GM12878 (cell line): ENCODE measurements around the gene ERICH4. TPM values are rescaled to one million over a fixed set of nuclear protein-coding genes. Genes with fewer than 3 reads are reported as not detected.

Source experiments
- ATAC-seq: fragments of 200-7000 bp; cut with Tn5 transposase; 3 replicates; pipeline ENCODE4 v1.9.1; 2020; ENCODE audit warnings: mild to moderate bottlenecking, moderate library complexity
- BruUV-seq: library from RNA; stranded (reverse); fragments of 400-500 nt; replicated peaks from 2 replicates; lab custom pipeline; 2021; lab: Mats Ljungman, UMichigan
- CTCF ChIA-PET: fragments of 300-600 bp; sonication (Branson Sonifier 250); formaldehyde crosslinking; extraction: SDS; loops from one replicate; lab custom pipeline; 2021; ENCODE audit warnings: inconsistent platforms; lab: Yijun Ruan, JAX
- POLR2A ChIA-PET: fragments of 350-600 bp; formaldehyde crosslinking; extraction: SDS; loops from one replicate; lab custom pipeline; 2021; ENCODE audit warnings: inconsistent platforms; lab: Charles Lee
- RAD21 ChIA-PET: fragments of 300-600 bp; sonication (Branson Sonifier 250); formaldehyde crosslinking; loops from one replicate; lab custom pipeline; 2023; ENCODE audit warnings: antibody characterized with exemption; ENCODE audit not compliant: unreplicated experiment; lab: Charles Lee
- SMC1A ChIA-PET: fragments of 300-600 bp; sonication (Branson Sonifier 250); formaldehyde crosslinking; loops from one replicate; lab custom pipeline; 2023; ENCODE audit not compliant: unreplicated experiment, uncharacterized antibody; lab: Charles Lee
- DNase-seq: peaks from one replicate; pipeline ENCODE4 v3.0.0-alpha.2; 2011; ENCODE audit warnings: low read depth, low spot score
- FAIRE-seq: peaks from 3 replicates; lab custom pipeline; 2011; peaks lifted over from hg19 to GRCh38; lab: Jason Lieb, UNC
- H2AFZ ChIP-seq: 2 replicates; pipeline ENCODE4 v1.6.0; 2011; ENCODE audit warnings: low read depth, low read length, control low read depth; ENCODE audit not compliant: control insufficient read depth
- H3K27ac ChIP-seq: 2 replicates; pipeline ENCODE4 v1.5.1; 2011; ENCODE audit warnings: control low read depth; ENCODE audit not compliant: control insufficient read depth, insufficient read depth
- H3K27me3 ChIP-seq, 2 experiments: replicated peaks in 1 of 2; 2 replicates each; pipeline versions ENCODE4 v1.6.0 to v1.6.1; 2011; ENCODE audit warnings: low read length in 1 of 2; ENCODE audit not compliant: control insufficient read depth in 2 of 2, insufficient read depth in 2 of 2
- H3K36me3 ChIP-seq, 2 experiments: 2 replicates each; pipeline ENCODE4 v1.5.1; 2011; ENCODE audit warnings: low read length in 1 of 2; ENCODE audit not compliant: control insufficient read depth in 2 of 2, insufficient read depth in 2 of 2
- H3K4me1 ChIP-seq: 2 replicates; pipeline ENCODE4 v1.6.1; 2011; ENCODE audit warnings: mild to moderate bottlenecking, low read length, moderate library complexity, mixed read lengths; ENCODE audit not compliant: control insufficient read depth, insufficient read depth
- H3K4me2 ChIP-seq: 2 replicates; pipeline ENCODE4 v1.6.0; 2011; ENCODE audit warnings: control low read depth; ENCODE audit not compliant: control insufficient read depth, insufficient read depth
- H3K4me3 ChIP-seq: fragments of 200-600 bp; sonication (generic); 2 replicates; pipeline ENCODE4 v1.5.1; 2016
- H3K79me2 ChIP-seq: 2 replicates; pipeline ENCODE4 v1.6.0; 2011; ENCODE audit warnings: low read length; ENCODE audit not compliant: control insufficient read depth, insufficient read depth
- H3K9ac ChIP-seq: 2 replicates; pipeline ENCODE4 v1.8.0; 2011; ENCODE audit warnings: low read length, control low read depth, mixed read lengths; ENCODE audit not compliant: control insufficient read depth, insufficient read depth
- H3K9me3 ChIP-seq: replicated peaks from 3 replicates; pipeline ENCODE4 v1.5.1; 2011; ENCODE audit warnings: mild to moderate bottlenecking, low read length; ENCODE audit not compliant: control insufficient read depth, insufficient read depth
- H4K20me1 ChIP-seq: 2 replicates; pipeline ENCODE4 v1.6.0; 2011; ENCODE audit not compliant: control insufficient read depth, insufficient read depth
- BHLHE40 ChIP-seq, 2 experiments: fragments of 450-650 bp in 1 of 2; IDR thresholded peaks; 2 replicates each; pipeline ENCODE4 v1.6.1; 2011 to 2017; ENCODE audit warnings: low read depth in 2 of 2, borderline replicate concordance in 1 of 2, improper control_type of control experiment in 1 of 2, low read length in 1 of 2, mild to moderate bottlenecking in 1 of 2
- GATAD2B ChIP-seq: fragments of 450-650 bp; conservative IDR thresholded peaks from 2 replicates; pipeline ENCODE4 v1.6.1; 2017; ENCODE audit warnings: low read depth, mild to moderate bottlenecking, moderate library complexity
- MEF2B ChIP-seq: fragments of 450-650 bp; IDR thresholded peaks from 2 replicates; pipeline ENCODE4 v1.6.1; 2018; ENCODE audit warnings: mild to moderate bottlenecking, moderate library complexity; ENCODE audit not compliant: partially characterized antibody, poor library complexity, severe bottlenecking
- MTA3 ChIP-seq: IDR thresholded peaks from 2 replicates; pipeline ENCODE4 v1.6.1; 2012; ENCODE audit warnings: low read length, inconsistent platforms, borderline replicate concordance
- MXI1 ChIP-seq: fragments of 150-350 bp; IDR thresholded peaks from 2 replicates; pipeline ENCODE4 v1.6.1; 2011; ENCODE audit warnings: low read depth, mild to moderate bottlenecking, inconsistent platforms, low read length, improper control_type of control experiment
- PAX5 ChIP-seq: IDR thresholded peaks from 2 replicates; pipeline ENCODE4 v1.6.1; 2011; ENCODE audit warnings: low read depth, low read length, borderline replicate concordance
- POU2F2 ChIP-seq: IDR thresholded peaks from 3 replicates; pipeline ENCODE4 v1.6.1; 2011; ENCODE audit warnings: low read depth, mild to moderate bottlenecking, low read length, borderline replicate concordance
- RUNX3 ChIP-seq: IDR thresholded peaks from 2 replicates; pipeline ENCODE4 v1.6.1; 2012; ENCODE audit warnings: low read length, inconsistent platforms
- SMARCA5 ChIP-seq: fragments of 450-650 bp; IDR thresholded peaks from 2 replicates; pipeline ENCODE4 v1.6.1; 2017; ENCODE audit warnings: mild to moderate bottlenecking
- SMC3 ChIP-seq: IDR thresholded peaks from 2 replicates; pipeline ENCODE4 v1.6.1; 2011; ENCODE audit warnings: low read length, improper control_type of control experiment, borderline replicate concordance
- SUZ12 ChIP-seq: fragments of 200-600 bp; sonication (generic); IDR thresholded peaks from one replicate; pipeline ENCODE4 v1.6.1; 2018; ENCODE audit warnings: antibody characterized with exemption, mild to moderate bottlenecking; ENCODE audit not compliant: unreplicated experiment
- ZBED1 ChIP-seq: IDR thresholded peaks from 2 replicates; pipeline ENCODE4 v1.6.1; 2016; ENCODE audit warnings: borderline replicate concordance
- ZNF24 ChIP-seq: fragments of 450-650 bp; IDR thresholded peaks from 2 replicates; pipeline ENCODE4 v1.6.1; 2017; ENCODE audit warnings: antibody characterized with exemption, mild to moderate bottlenecking
- WGBS: methylation state at CpG from one replicate; pipeline ENCODE4 v1.1.6; 2016; ENCODE audit warnings: low lambda C conversion rate; ENCODE audit not compliant: insufficient replicate concordance, insufficient coverage; ENCODE audit errors: missing lambda C conversion rate; 5-methylcytosine and 5-hydroxymethylcytosine counted together
- in situ Hi-C: fragments of 300-500 bp; cut with MboI; formaldehyde crosslinking; loops from 9 replicates; pipeline ENCODE4 v1.14.3; 2018; ENCODE audit warnings: mixed read lengths
- intact Hi-C: fragments of 100-400 bp; cut with micrococcal nuclease; formaldehyde crosslinking; loops from one replicate; pipeline ENCODE4 v1.14.2; 2022; ENCODE audit not compliant: unreplicated experiment
- polyA plus RNA-seq, 11 experiments: library from polyadenylated mRNA; depleted of rRNA in 4 of 11; unstranded in 6 of 11; stranded (reverse) in 5 of 11; fragments of >200 nt; fragmentation: Nextera tagmentation in 4 of 11; fragmentation: Illumina TruSeq in 1 of 11; extraction: Ambion mirVana in 4 of 11; extraction: Trizol in 1 of 11; gene quantifications; 1 replicate in 1 of 11; 2 replicates in 10 of 11; pipeline versions ENCODE4 v1.2.1 to v1.2.3, GENCODE V29; 2011 to 2016; ENCODE audit warnings: inconsistent platforms in 2 of 11, missing spikeins in 2 of 11, low read depth in 1 of 11
- total RNA-seq, 4 experiments: library from RNA; depleted of rRNA in 3 of 4; stranded (reverse); fragments of >200 nt in 3 of 4; fragmentation: Illumina TruSeq in 1 of 4; extraction: Trizol in 1 of 4; gene quantifications; 2 replicates each; pipeline versions ENCODE4 v1.2.1 to v1.2.3, GENCODE V29; 2013 to 2021
- TF ChIP-seq, protein P1 (sequence below): fragments of 450-650 bp; IDR thresholded peaks from 2 replicates; pipeline ENCODE4 v1.6.1; 2018; ENCODE audit warnings: mild to moderate bottlenecking, low read depth, moderate library complexity; ENCODE audit not compliant: partially characterized antibody
- TF ChIP-seq, protein P2 (sequence below): fragments of 450-650 bp; IDR thresholded peaks from 2 replicates; pipeline ENCODE4 v1.6.1; 2016; ENCODE audit warnings: mild to moderate bottlenecking
- TF ChIP-seq, protein P3 (sequence below): fragments of 450-650 bp; conservative IDR thresholded peaks from 2 replicates; pipeline ENCODE4 v1.6.1; 2017; ENCODE audit warnings: mild to moderate bottlenecking, moderate library complexity
- TF ChIP-seq, protein P4 (sequence below): fragments of 150-350 bp; IDR thresholded peaks from 2 replicates; pipeline ENCODE4 v1.6.1; 2014; ENCODE audit warnings: mild to moderate bottlenecking, low read depth, low read length

The ERICH4 gene
- total and polyA plus RNA-seq, 10 of the 15 experiments (the other 5 are each of a cell fraction or from before 2014, with no cell fraction given), result not detected

DNA sequence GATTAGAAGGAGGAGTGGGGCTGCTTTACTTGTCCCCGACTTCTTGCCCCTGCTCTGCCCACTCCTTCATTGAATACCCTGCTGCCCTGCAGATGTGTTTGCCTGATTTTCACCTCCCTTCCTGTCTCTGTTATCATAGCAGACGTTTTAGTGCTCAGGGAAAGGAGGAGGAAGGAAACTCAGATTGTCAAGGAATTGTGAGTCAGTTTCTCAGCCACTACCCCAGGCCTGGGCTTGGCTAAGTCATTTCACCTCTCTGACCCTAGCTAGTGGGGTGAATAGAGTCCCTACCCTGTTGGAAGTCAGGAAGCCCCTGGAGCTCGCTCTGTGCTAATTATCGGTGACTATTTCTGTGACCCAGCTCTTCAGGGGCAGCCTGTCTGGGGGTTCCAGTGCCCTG, 41.5 kb upstream of the ERICH4 start:
- no TSS peak for BruUV-seq
- FAIRE-seq (no peak), DNase-seq (no peak), ATAC-seq (no peak)
- H3K4me3 ChIP-seq, result no peak overlapping the region
- no peak overlapping the region for H2AFZ ChIP-seq
- in situ Hi-C loops (no loop called here), intact Hi-C loops (no loop called here)
- SMC1A ChIA-PET, result no interaction called here
- no peaks in the 10 kb centered on the region for H4K20me1 ChIP-seq
- H3K4me1 ChIP-seq, result no peaks in the 10 kb centered on the region
- CTCF ChIA-PET, result interaction anchor here (1.0 kb wide), 1 partner anchor 47 kb away, joined by 3 read pairs; no protein-coding TSS in a partner anchor
- no peaks in the 10 kb centered on the region; a peak in 1 of 4 replicates for H3K36me3 ChIP-seq
- H3K9ac ChIP-seq, result no peak overlapping the region
- H3K27me3 ChIP-seq, result no peaks in the 10 kb centered on the region
- H3K79me2 ChIP-seq, result peaks cover 30% of the 10 kb centered on the region
- H3K27ac ChIP-seq, result no peak overlapping the region
- H3K4me2 ChIP-seq, result no peak overlapping the region
- POLR2A ChIA-PET, result interaction anchor here (0.6 kb wide), 1 partner anchor 50 kb away, joined by 3 read pairs; no protein-coding TSS in a partner anchor
- H3K9me3 ChIP-seq, result no peaks in the 10 kb centered on the region
- TF ChIP-seq, protein P1, sequence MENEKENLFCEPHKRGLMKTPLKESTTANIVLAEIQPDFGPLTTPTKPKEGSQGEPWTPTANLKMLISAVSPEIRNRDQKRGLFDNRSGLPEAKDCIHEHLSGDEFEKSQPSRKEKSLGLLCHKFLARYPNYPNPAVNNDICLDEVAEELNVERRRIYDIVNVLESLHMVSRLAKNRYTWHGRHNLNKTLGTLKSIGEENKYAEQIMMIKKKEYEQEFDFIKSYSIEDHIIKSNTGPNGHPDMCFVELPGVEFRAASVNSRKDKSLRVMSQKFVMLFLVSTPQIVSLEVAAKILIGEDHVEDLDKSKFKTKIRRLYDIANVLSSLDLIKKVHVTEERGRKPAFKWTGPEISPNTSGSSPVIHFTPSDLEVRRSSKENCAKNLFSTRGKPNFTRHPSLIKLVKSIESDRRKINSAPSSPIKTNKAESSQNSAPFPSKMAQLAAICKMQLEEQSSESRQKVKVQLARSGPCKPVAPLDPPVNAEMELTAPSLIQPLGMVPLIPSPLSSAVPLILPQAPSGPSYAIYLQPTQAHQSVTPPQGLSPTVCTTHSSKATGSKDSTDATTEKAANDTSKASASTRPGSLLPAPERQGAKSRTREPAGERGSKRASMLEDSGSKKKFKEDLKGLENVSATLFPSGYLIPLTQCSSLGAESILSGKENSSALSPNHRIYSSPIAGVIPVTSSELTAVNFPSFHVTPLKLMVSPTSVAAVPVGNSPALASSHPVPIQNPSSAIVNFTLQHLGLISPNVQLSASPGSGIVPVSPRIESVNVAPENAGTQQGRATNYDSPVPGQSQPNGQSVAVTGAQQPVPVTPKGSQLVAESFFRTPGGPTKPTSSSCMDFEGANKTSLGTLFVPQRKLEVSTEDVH, result no peak
- no peak for TF ChIP-seq BHLHE40 (IDR thresholded peaks at IDR 0.05; ENCODE audit: borderline replicate concordance in 1 of 2, low read depth in 2 of 2, low read length in 1 of 2)
- TF ChIP-seq SMARCA5, result no peak
- TF ChIP-seq MTA3, result no peak
- no peak for TF ChIP-seq ZBED1
- no peak for TF ChIP-seq SUZ12
- TF ChIP-seq, protein P2, sequence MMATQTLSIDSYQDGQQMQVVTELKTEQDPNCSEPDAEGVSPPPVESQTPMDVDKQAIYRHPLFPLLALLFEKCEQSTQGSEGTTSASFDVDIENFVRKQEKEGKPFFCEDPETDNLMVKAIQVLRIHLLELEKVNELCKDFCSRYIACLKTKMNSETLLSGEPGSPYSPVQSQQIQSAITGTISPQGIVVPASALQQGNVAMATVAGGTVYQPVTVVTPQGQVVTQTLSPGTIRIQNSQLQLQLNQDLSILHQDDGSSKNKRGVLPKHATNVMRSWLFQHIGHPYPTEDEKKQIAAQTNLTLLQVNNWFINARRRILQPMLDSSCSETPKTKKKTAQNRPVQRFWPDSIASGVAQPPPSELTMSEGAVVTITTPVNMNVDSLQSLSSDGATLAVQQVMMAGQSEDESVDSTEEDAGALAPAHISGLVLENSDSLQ, result no peak
- TF ChIP-seq GATAD2B, result no peak
- no peak for TF ChIP-seq RUNX3
- TF ChIP-seq, protein P3, sequence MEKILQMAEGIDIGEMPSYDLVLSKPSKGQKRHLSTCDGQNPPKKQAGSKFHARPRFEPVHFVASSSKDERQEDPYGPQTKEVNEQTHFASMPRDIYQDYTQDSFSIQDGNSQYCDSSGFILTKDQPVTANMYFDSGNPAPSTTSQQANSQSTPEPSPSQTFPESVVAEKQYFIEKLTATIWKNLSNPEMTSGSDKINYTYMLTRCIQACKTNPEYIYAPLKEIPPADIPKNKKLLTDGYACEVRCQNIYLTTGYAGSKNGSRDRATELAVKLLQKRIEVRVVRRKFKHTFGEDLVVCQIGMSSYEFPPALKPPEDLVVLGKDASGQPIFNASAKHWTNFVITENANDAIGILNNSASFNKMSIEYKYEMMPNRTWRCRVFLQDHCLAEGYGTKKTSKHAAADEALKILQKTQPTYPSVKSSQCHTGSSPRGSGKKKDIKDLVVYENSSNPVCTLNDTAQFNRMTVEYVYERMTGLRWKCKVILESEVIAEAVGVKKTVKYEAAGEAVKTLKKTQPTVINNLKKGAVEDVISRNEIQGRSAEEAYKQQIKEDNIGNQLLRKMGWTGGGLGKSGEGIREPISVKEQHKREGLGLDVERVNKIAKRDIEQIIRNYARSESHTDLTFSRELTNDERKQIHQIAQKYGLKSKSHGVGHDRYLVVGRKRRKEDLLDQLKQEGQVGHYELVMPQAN, result no peak
- no peak for TF ChIP-seq SMC3
- TF ChIP-seq PAX5, result no peak
- TF ChIP-seq MEF2B, result no peak
- no peak for TF ChIP-seq MXI1
- TF ChIP-seq POU2F2, result no peak
- TF ChIP-seq ZNF24, result no peak
- TF ChIP-seq, protein P4, sequence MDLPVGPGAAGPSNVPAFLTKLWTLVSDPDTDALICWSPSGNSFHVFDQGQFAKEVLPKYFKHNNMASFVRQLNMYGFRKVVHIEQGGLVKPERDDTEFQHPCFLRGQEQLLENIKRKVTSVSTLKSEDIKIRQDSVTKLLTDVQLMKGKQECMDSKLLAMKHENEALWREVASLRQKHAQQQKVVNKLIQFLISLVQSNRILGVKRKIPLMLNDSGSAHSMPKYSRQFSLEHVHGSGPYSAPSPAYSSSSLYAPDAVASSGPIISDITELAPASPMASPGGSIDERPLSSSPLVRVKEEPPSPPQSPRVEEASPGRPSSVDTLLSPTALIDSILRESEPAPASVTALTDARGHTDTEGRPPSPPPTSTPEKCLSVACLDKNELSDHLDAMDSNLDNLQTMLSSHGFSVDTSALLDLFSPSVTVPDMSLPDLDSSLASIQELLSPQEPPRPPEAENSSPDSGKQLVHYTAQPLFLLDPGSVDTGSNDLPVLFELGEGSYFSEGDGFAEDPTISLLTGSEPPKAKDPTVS, result no peak
- 74% methylated on average over 4 of the region's 4 CpGs for WGBS
- RAD21 ChIA-PET, result no interaction called here
